ENCODE data around the gene SLC35F1. TPM values are rescaled to one million over a fixed set of nuclear protein-coding genes. Genes with fewer than 3 reads are reported as not detected.

The SLC35F1 gene
- total RNA-seq, 1 donor from 2014 or later: not detected

- no peak overlapping the region for H3K4me3 ChIP-seq (ENCODE audit: low read depth, low read length)
- no peak for DNase-seq (ENCODE audit: low read depth)
- TF ChIP-seq CTCF (conservative IDR thresholded peaks at IDR 0.05; ENCODE audit: low read depth, low read length): no peak
These were observed 447.6 kb downstream of the SLC35F1 start for GRCh38 chr6:118354641-118355040.

- no peak for DNase-seq (ENCODE audit: low read depth)
- H3K4me3 ChIP-seq (ENCODE audit: low read depth, low read length): no peak overlapping the region
- no peak for TF ChIP-seq CTCF (conservative IDR thresholded peaks at IDR 0.05; ENCODE audit: low read depth, low read length)
These were observed 449.0 kb downstream of the SLC35F1 start for GRCh38 chr6:118356054-118356453.

GRCh38 chr6:118356686-118357085 is 449.6 kb downstream of the SLC35F1 start:
- H3K4me3 ChIP-seq (ENCODE audit: low read depth, low read length): no peak overlapping the region
- no peak for TF ChIP-seq CTCF (conservative IDR thresholded peaks at IDR 0.05; ENCODE audit: low read depth, low read length)
- DNase-seq (ENCODE audit: low read depth): no peak

Other genes starting within 250 kb of the SLC35F1 start
- 16.5 and 18.8 TPM in 2 replicates for gene NUS1, start 231.8 kb upstream of the SLC35F1 start, total RNA-seq

All from epithelial cell of proximal tubule (primary cell).